Heart left ventricle (tissue), 13 donors: ENCODE measurements around the gene CACNB1.

Source experiments
- CTCF ChIP-seq, 12 donors: fragments of 200-600 bp; sonication (generic) in 4 of 12; IDR thresholded peaks; one replicate each; pipeline versions ENCODE4 v1.5.0 to v1.8.0; 2018 to 2022; ENCODE audit warnings: antibody characterized with exemption in 12 of 12, mild to moderate bottlenecking in 5 of 12
- POLR2A ChIP-seq, 2 donors: fragments of 450-650 bp; IDR thresholded peaks; one replicate each; pipeline ENCODE4 v1.6.1; 2017; ENCODE audit warnings: antibody characterized with exemption in 2 of 2, mild to moderate bottlenecking in 2 of 2, moderate library complexity in 2 of 2
- donor health status: ischemic (EF 13 %, LVEDD 7.1; RV severe dilation, severe dysfunction).
- donor health status: DM: no; HTN: yes; CAD: no.
- donor health status: DM: no; HTN: no; CAD: no.
- donor health status: ischemic (EF 25% LVEDD 6.9; RV normal size, moderate dysfunction).
- donor health status: ischemic (EF 25% LVEDD 5.7; RV mildly dilated, moderate dysfunction).
- donor health status: ischemic (EF 35%, LVEDD 5.7; RV mildly dilated, moderate dysfunction).
- donor health status: nonischemic (EF 11% LVEDD 7.7; RV severe dilation, severe dysfunction).
- donor health status: DM: yes; HTN: yes; CAD: no.
- donor health status: PGD.
- donor health status: ischemic (EF 29% LVEDD 5.4; RV normal size, mild dysfunction).
- donor health status: nonischemic (EF 23%, LVEDD 6.1; RV moderate dilation, normal function).

GRCh38 chr17:39196808-39197291 lies 619 bp downstream of the CACNB1 start:
- TF ChIP-seq POLR2A (IDR thresholded peaks at IDR 0.05) (no peak), CTCF (IDR thresholded peaks at IDR 0.05) (no peak)
